SK-N-SH (cell line): ENCODE measurements around the gene ZNF804B. TPM values are rescaled to one million over a fixed set of nuclear protein-coding genes. Genes with fewer than 3 reads are reported as not detected.

Experiments used
- CTCF ChIA-PET: fragments of 300-600, 350-600 bp; formaldehyde crosslinking; extraction: SDS; loops from one replicate; lab custom pipeline; 2021; lab: Yijun Ruan, JAX
- POLR2A ChIA-PET: fragments of 350-600 bp; sonication (Branson Sonifier 250); formaldehyde crosslinking; extraction: SDS; loops from one replicate; lab custom pipeline; 2020; ENCODE audit warnings: antibody characterized with exemption, inconsistent platforms; lab: Yijun Ruan, JAX
- DNase-seq: peaks from one replicate; pipeline ENCODE4 v3.0.0; 2012
- H2AFZ ChIP-seq: fragments of 200-600 bp; sonication (generic); 2 replicates; pipeline ENCODE4 v1.8.1; 2016; ENCODE audit warnings: antibody characterized with exemption, mild to moderate bottlenecking, low read depth
- H3F3A ChIP-seq: fragments of 200-600 bp; sonication (generic); replicated peaks from 2 replicates; pipeline ENCODE3; 2016; ENCODE audit warnings: antibody characterized with exemption, mild to moderate bottlenecking; ENCODE audit not compliant: insufficient read depth
- H3K27ac ChIP-seq, 2 experiments: fragments of 200-500 bp in 1 of 2; fragments of 200-600 bp in 1 of 2; sonication (Bioruptor generic) in 1 of 2; sonication (generic), shearing (Covaris generic) in 1 of 2; 2 replicates each; pipeline versions ENCODE4 v1.5.1 to v1.6.1; 2014 to 2016; ENCODE audit warnings: low read depth in 2 of 2, inconsistent platforms in 1 of 2, low read length in 1 of 2, mild to moderate bottlenecking in 1 of 2, mixed read lengths in 1 of 2
- H3K27me3 ChIP-seq: fragments of 200-600 bp; sonication (generic), shearing (Covaris generic); 2 replicates; pipeline ENCODE4 v1.6.1; 2016; ENCODE audit warnings: mixed run types; ENCODE audit not compliant: insufficient read depth
- H3K36me3 ChIP-seq, 2 experiments: fragments of 200-500 bp in 1 of 2; fragments of 200-600 bp in 1 of 2; sonication (Bioruptor generic) in 1 of 2; sonication (generic) in 1 of 2; replicated peaks in 1 of 2; 2 replicates each; pipeline versions ENCODE3 to v1.5.1; 2014 to 2016; ENCODE audit warnings: low read length in 1 of 2, mild to moderate bottlenecking in 1 of 2; ENCODE audit not compliant: insufficient read depth in 2 of 2, control insufficient read depth in 1 of 2
- H3K4me1 ChIP-seq, 2 experiments: fragments of 200-500 bp in 1 of 2; fragments of 200-600 bp in 1 of 2; sonication (Bioruptor generic) in 1 of 2; sonication (generic), shearing (Covaris generic) in 1 of 2; 2 replicates each; pipeline versions ENCODE4 v1.5.1 to v1.6.1; 2014 to 2016; ENCODE audit warnings: low read depth in 1 of 2, low read length in 1 of 2, mixed run types in 1 of 2; ENCODE audit not compliant: insufficient read depth in 2 of 2, control insufficient read depth in 1 of 2
- H3K4me2 ChIP-seq: fragments of 200-600 bp; sonication (generic), shearing (Covaris generic); 2 replicates; pipeline ENCODE4 v1.6.1; 2017; ENCODE audit warnings: mixed run types
- H3K4me3 ChIP-seq, 2 experiments: fragments of 200-500 bp in 1 of 2; fragments of 200-600 bp in 1 of 2; sonication (Bioruptor generic) in 1 of 2; sonication (generic), shearing (Covaris generic) in 1 of 2; 2 replicates each; pipeline versions ENCODE4 v1.5.1 to v1.8.1; 2014 to 2016; ENCODE audit warnings: low read depth in 2 of 2, inconsistent platforms in 1 of 2, low read length in 1 of 2, mild to moderate bottlenecking in 1 of 2, mixed read lengths in 1 of 2, moderate library complexity in 1 of 2
- H3K79me2 ChIP-seq: fragments of 200-600 bp; sonication (generic); 2 replicates; pipeline ENCODE4 v1.8.1; 2017; ENCODE audit warnings: mild to moderate bottlenecking; ENCODE audit not compliant: insufficient read depth
- H3K9ac ChIP-seq: fragments of 200-600 bp; sonication (generic); 2 replicates; pipeline ENCODE4 v1.6.1; 2017; ENCODE audit warnings: mixed run types
- H3K9me2 ChIP-seq: fragments of 200-600 bp; sonication (generic); 2 replicates; pipeline ENCODE4 v1.6.1; 2017; ENCODE audit warnings: mixed run types
- H3K9me3 ChIP-seq: fragments of 200-600 bp; sonication (generic); 2 replicates; pipeline ENCODE4 v1.6.1; 2017; ENCODE audit warnings: mixed run types, mild to moderate bottlenecking, moderate library complexity
- H4K20me1 ChIP-seq: fragments of 200-600 bp; sonication (generic); 2 replicates; pipeline ENCODE4 v1.6.1; 2017; ENCODE audit warnings: mild to moderate bottlenecking, mixed run types; ENCODE audit not compliant: insufficient read depth
- CHD2 ChIP-seq: fragments of 150-350 bp; IDR thresholded peaks from 2 replicates; pipeline ENCODE4 v1.6.1; 2018; ENCODE audit warnings: low read length; ENCODE audit not compliant: partially characterized antibody
- EP300 ChIP-seq, 2 experiments: IDR thresholded peaks; 2 replicates each; pipeline versions ENCODE4 v1.4.0 to v1.6.1; 2012; ENCODE audit warnings: borderline replicate concordance in 1 of 2, low read depth in 1 of 2, low read length in 1 of 2
- GATA2 ChIP-seq: sonication (generic); formaldehyde crosslinking; IDR thresholded peaks from 2 replicates; pipeline ENCODE4 v1.5.0; 2020; ENCODE audit warnings: mild to moderate bottlenecking, missing genetic modification reagents
- JUND ChIP-seq: IDR thresholded peaks from 2 replicates; pipeline ENCODE4 v1.4.0; 2012
- MXI1 ChIP-seq: IDR thresholded peaks from 2 replicates; pipeline ENCODE4 v1.6.1; 2012; ENCODE audit warnings: mild to moderate bottlenecking, low read depth, low read length, improper control_type of control experiment
- NFIC ChIP-seq: IDR thresholded peaks from 2 replicates; pipeline ENCODE4 v1.4.0; 2012; ENCODE audit warnings: borderline replicate concordance
- PBX3 ChIP-seq: IDR thresholded peaks from 2 replicates; pipeline ENCODE4; 2012
- POLR2AphosphoS5 ChIP-seq: IDR thresholded peaks from 2 replicates; pipeline ENCODE4 v1.6.1; 2012; ENCODE audit warnings: low read depth, low read length
- RCOR1 ChIP-seq: fragments of 150-350 bp; IDR thresholded peaks from 2 replicates; pipeline ENCODE4 v1.6.1; 2017; ENCODE audit warnings: antibody characterized with exemption, low read length
- RFX5 ChIP-seq: IDR thresholded peaks from 2 replicates; pipeline ENCODE4 v1.6.1; 2012; ENCODE audit warnings: mild to moderate bottlenecking, improper control_type of control experiment, low read length
- SIN3A ChIP-seq: IDR thresholded peaks from 2 replicates; pipeline ENCODE4 v1.6.1; 2012; ENCODE audit warnings: low read depth, mild to moderate bottlenecking, low read length, moderate library complexity, borderline replicate concordance
- TCF12 ChIP-seq: IDR thresholded peaks from 2 replicates; pipeline ENCODE4 v1.4.0; 2012
- TEAD4 ChIP-seq: IDR thresholded peaks from 2 replicates; pipeline ENCODE4 v1.4.0; 2012; ENCODE audit warnings: mild to moderate bottlenecking, borderline replicate concordance; ENCODE audit not compliant: insufficient read depth
- WGBS: methylation state at CpG from one replicate; pipeline ENCODE4 v1.1.6; 2017; ENCODE audit warnings: low lambda C conversion rate; 5-methylcytosine and 5-hydroxymethylcytosine counted together
- polyA plus RNA-seq, 3 experiments: library from polyadenylated mRNA; depleted of rRNA; stranded (reverse); fragments of >200 nt; gene quantifications; 2 replicates each; pipeline ENCODE4 v1.2.3, GENCODE V29; 2012
- TF ChIP-seq, protein P1 (sequence below): IDR thresholded peaks from 2 replicates; pipeline ENCODE4 v1.6.1; 2012; ENCODE audit warnings: mild to moderate bottlenecking, low read depth, low read length, moderate library complexity
- TF ChIP-seq, protein P2 (sequence below): fragments of 150-350 bp; IDR thresholded peaks from 2 replicates; pipeline ENCODE4 v1.6.1; 2017; ENCODE audit warnings: antibody characterized with exemption, low read length, low read depth, borderline replicate concordance

The ZNF804B gene
- polyA plus RNA-seq, 1 of the 3 experiments (the other 2 are of a cell fraction) = not detected

DNA sequence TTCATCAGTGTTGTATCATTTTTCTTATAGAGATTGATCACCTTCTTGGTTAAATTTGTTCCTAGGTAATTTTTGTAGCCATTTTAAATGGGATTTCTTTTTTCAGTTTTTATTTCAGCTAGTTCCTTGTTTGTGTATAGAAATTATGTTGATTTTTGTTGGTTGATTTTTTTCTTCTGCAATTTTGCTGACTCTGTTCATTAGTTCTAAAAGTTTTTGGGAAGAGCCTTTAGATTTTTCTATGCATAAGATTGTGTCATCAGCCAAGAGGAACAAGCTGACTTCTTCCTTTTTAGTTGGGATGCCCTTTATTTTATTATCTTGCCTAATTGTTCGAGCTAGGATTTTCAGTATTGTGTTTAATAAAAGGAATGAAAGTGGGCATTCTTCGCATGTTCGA is 258.2 kb downstream of the ZNF804B start (continued):
- TF ChIP-seq CHD2 = no peak
- no peak for TF ChIP-seq JUND
- TF ChIP-seq RFX5 = no peak
- TF ChIP-seq, protein P1, sequence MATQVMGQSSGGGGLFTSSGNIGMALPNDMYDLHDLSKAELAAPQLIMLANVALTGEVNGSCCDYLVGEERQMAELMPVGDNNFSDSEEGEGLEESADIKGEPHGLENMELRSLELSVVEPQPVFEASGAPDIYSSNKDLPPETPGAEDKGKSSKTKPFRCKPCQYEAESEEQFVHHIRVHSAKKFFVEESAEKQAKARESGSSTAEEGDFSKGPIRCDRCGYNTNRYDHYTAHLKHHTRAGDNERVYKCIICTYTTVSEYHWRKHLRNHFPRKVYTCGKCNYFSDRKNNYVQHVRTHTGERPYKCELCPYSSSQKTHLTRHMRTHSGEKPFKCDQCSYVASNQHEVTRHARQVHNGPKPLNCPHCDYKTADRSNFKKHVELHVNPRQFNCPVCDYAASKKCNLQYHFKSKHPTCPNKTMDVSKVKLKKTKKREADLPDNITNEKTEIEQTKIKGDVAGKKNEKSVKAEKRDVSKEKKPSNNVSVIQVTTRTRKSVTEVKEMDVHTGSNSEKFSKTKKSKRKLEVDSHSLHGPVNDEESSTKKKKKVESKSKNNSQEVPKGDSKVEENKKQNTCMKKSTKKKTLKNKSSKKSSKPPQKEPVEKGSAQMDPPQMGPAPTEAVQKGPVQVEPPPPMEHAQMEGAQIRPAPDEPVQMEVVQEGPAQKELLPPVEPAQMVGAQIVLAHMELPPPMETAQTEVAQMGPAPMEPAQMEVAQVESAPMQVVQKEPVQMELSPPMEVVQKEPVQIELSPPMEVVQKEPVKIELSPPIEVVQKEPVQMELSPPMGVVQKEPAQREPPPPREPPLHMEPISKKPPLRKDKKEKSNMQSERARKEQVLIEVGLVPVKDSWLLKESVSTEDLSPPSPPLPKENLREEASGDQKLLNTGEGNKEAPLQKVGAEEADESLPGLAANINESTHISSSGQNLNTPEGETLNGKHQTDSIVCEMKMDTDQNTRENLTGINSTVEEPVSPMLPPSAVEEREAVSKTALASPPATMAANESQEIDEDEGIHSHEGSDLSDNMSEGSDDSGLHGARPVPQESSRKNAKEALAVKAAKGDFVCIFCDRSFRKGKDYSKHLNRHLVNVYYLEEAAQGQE = no peak
- no peak for TF ChIP-seq MXI1
- no peak for TF ChIP-seq GATA2 (CRISPR knock-in tag)
- TF ChIP-seq SIN3A = no peak

DNA sequence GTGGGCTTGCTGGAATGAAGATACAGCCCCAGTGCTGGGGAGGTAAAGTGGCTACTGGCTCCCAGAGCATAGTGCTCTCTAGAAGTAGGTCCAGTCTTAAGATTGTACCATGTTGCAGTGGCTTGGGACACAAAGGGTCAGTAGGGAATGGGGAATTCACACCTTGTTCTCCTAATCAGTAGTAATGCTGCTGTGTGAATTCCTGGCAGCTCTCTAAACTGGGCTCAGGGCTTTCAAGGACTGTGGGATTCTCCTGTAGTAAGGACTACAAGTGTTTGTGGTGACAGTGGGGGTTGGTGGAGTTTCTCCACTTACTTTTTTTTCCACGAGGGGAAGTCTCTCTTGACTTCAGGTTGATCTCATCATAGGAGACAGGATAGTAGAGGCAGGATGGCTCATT is 262.2 kb downstream of the ZNF804B start:
- TF ChIP-seq RCOR1 (no peak), NFIC (no peak), PBX3 (no peak)
- Histone ChIP-seq H3F3A (no peaks in the 10 kb centered on the region), H3K27me3 (no peaks in the 10 kb centered on the region), H3K9ac (no peak overlapping the region), H3K79me2 (no peaks in the 10 kb centered on the region), H3K27ac (no peak overlapping the region), H3K4me2 (no peak overlapping the region), H2AFZ (no peak overlapping the region), H3K36me3 (no peaks in the 10 kb centered on the region), H4K20me1 (no peaks in the 10 kb centered on the region), H3K9me3 (no peaks in the 10 kb centered on the region), H3K4me3 (no peak overlapping the region), H3K4me1 (no peaks in the 10 kb centered on the region), H3K9me2 (no peaks in the 10 kb centered on the region)
- WGBS = 0% methylated on average over 1 of the region's 1 CpG
- ChIA-PET POLR2A (no interaction called here), CTCF (no interaction called here)
- no peak for DNase-seq

GRCh38 chr7:89023206-89023605 is 263.7 kb downstream of the ZNF804B start:
- no peak for DNase-seq
- no peaks in the 10 kb centered on the region for H3K4me1 ChIP-seq
- no peaks in the 10 kb centered on the region for H4K20me1 ChIP-seq
- H2AFZ ChIP-seq = no peak overlapping the region
- H3K4me2 ChIP-seq = no peak overlapping the region
- H3F3A ChIP-seq = no peaks in the 10 kb centered on the region
- no peaks in the 10 kb centered on the region for H3K9me3 ChIP-seq
- ChIA-PET CTCF (interaction anchor here (1.0 kb wide), 1 partner anchor 95 kb away, joined by 3 read pairs; no protein-coding TSS in a partner anchor), POLR2A (no interaction called here)
- H3K4me3 ChIP-seq = no peak overlapping the region
- no peak for TF ChIP-seq RCOR1
- TF ChIP-seq POLR2AphosphoS5 = no peak
- no peak for TF ChIP-seq SIN3A
- TF ChIP-seq, protein P2, sequence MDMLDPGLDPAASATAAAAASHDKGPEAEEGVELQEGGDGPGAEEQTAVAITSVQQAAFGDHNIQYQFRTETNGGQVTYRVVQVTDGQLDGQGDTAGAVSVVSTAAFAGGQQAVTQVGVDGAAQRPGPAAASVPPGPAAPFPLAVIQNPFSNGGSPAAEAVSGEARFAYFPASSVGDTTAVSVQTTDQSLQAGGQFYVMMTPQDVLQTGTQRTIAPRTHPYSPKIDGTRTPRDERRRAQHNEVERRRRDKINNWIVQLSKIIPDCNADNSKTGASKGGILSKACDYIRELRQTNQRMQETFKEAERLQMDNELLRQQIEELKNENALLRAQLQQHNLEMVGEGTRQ = no peak
- TF ChIP-seq PBX3 = no peak
- no peak for TF ChIP-seq GATA2 (CRISPR knock-in tag)
- TF ChIP-seq EP300 (IDR thresholded peaks at IDR 0.05; ENCODE audit: borderline replicate concordance in 1 of 2, low read depth in 1 of 2, low read length in 1 of 2) = no peak
- no peak for TF ChIP-seq TEAD4
- no peak for TF ChIP-seq TCF12
- no peaks in the 10 kb centered on the region for H3K9me2 ChIP-seq
- H3K27me3 ChIP-seq = no peaks in the 10 kb centered on the region
- H3K27ac ChIP-seq = no peak overlapping the region
- no peaks in the 10 kb centered on the region for H3K79me2 ChIP-seq
- no peaks in the 10 kb centered on the region for H3K36me3 ChIP-seq
- H3K9ac ChIP-seq = no peak overlapping the region
